GM23338 (cell line): ENCODE data around the gene PHRF1. TPM values are rescaled to one million over a fixed set of nuclear protein-coding genes. Genes with fewer than 3 reads are reported as not detected.
A peak's percentile ranks its signal among the peaks of the same experiment; 100 is the strongest.

Source experiments
- ATAC-seq: fragments of 200-7000 bp; cut with Tn5 transposase; 3 replicates; pipeline ENCODE4 v1.9.1; 2020
- DNase-seq: peaks from one replicate; pipeline ENCODE4 v3.0.0-alpha.2; 2015; ENCODE audit warnings: low spot score
- H2AFZ ChIP-seq: fragments of 200-600 bp; sonication (generic); 2 replicates; pipeline ENCODE4 v1.8.0; 2016; ENCODE audit warnings: antibody characterized with exemption, mild to moderate bottlenecking, moderate library complexity
- H3F3A ChIP-seq: fragments of 200-600 bp; sonication (generic); replicated peaks from 2 replicates; pipeline ENCODE4 v1.8.0; 2017; ENCODE audit warnings: antibody characterized with exemption, mixed run types, low read depth
- H3K27ac ChIP-seq: fragments of 200-600 bp; sonication (generic); 2 replicates; pipeline ENCODE4 v1.6.1; 2016; ENCODE audit warnings: low read depth
- H3K27me3 ChIP-seq: fragments of 200-600 bp; sonication (generic); 2 replicates; pipeline ENCODE4 v1.8.0; 2016; ENCODE audit warnings: mild to moderate bottlenecking, mixed run types, moderate library complexity; ENCODE audit not compliant: insufficient read depth
- H3K36me3 ChIP-seq: fragments of 200-600 bp; sonication (generic); 2 replicates; pipeline ENCODE4 v1.8.0; 2016; ENCODE audit warnings: mild to moderate bottlenecking; ENCODE audit not compliant: insufficient read depth
- H3K4me1 ChIP-seq: fragments of 200-600 bp; sonication (generic); 2 replicates; pipeline ENCODE4 v1.8.0; 2016; ENCODE audit warnings: mild to moderate bottlenecking, moderate library complexity; ENCODE audit not compliant: insufficient read depth
- H3K4me2 ChIP-seq: fragments of 200-600 bp; sonication (generic); 2 replicates; pipeline ENCODE4 v1.7.1; 2017; ENCODE audit warnings: mixed run types
- H3K4me3 ChIP-seq: fragments of 200-600 bp; sonication (generic); 2 replicates; pipeline ENCODE4 v1.6.1; 2016; ENCODE audit warnings: mixed run types
- H3K79me2 ChIP-seq: fragments of 200-600 bp; sonication (generic); replicated peaks from 2 replicates; pipeline ENCODE4 v1.8.0; 2017; ENCODE audit warnings: mild to moderate bottlenecking; ENCODE audit not compliant: insufficient read depth
- H3K9me2 ChIP-seq: fragments of 200-600 bp; sonication (generic); 2 replicates; pipeline ENCODE4 v1.8.0; 2017; ENCODE audit not compliant: insufficient read depth
- H4K20me1 ChIP-seq: fragments of 200-600 bp; sonication (generic); replicated peaks from 2 replicates; pipeline ENCODE4 v1.8.0; 2017; ENCODE audit warnings: mild to moderate bottlenecking; ENCODE audit not compliant: insufficient read depth
- H3K27ac Mint-ChIP-seq: 2 replicates; pipeline ENCODE4 v1.8.0; 2020; ENCODE audit warnings: inconsistent platforms, mild to moderate bottlenecking, moderate library complexity, mixed read lengths
- H3K27me3 Mint-ChIP-seq: 3 replicates; pipeline ENCODE4 v1.8.0; 2022; ENCODE audit warnings: low read depth, mild to moderate bottlenecking, moderate library complexity, mixed read lengths, inconsistent platforms; ENCODE audit not compliant: insufficient read depth, poor library complexity
- H3K36me3 Mint-ChIP-seq: 3 replicates; pipeline ENCODE4 v1.8.0; 2021; ENCODE audit warnings: low read depth, mild to moderate bottlenecking, inconsistent platforms, moderate library complexity, mixed read lengths
- H3K4me1 Mint-ChIP-seq: 3 replicates; pipeline ENCODE4 v1.8.0; 2020; ENCODE audit warnings: mild to moderate bottlenecking, inconsistent platforms, mixed read lengths
- H3K4me3 Mint-ChIP-seq: 3 replicates; pipeline ENCODE4 v1.8.0; 2021; ENCODE audit warnings: moderate library complexity, mild to moderate bottlenecking, inconsistent platforms, mixed read lengths
- H3K9me3 Mint-ChIP-seq: 3 replicates; pipeline ENCODE4 v1.8.0; 2020; ENCODE audit warnings: moderate library complexity, mild to moderate bottlenecking, inconsistent platforms, mixed read lengths
- CREB1 ChIP-seq: fragments of 250-450 bp; sonication (Bioruptor Pico); IDR thresholded peaks from 2 replicates; pipeline ENCODE4 v1.5.0; 2020; ENCODE audit warnings: low read depth, mild to moderate bottlenecking, moderate library complexity
- EZH2 ChIP-seq: fragments of 200-600 bp; sonication (generic); IDR thresholded peaks from one replicate; pipeline ENCODE4 v1.8.0; 2017; ENCODE audit warnings: antibody characterized with exemption, mild to moderate bottlenecking, low read depth; ENCODE audit not compliant: unreplicated experiment
- EZH2phosphoT487 ChIP-seq: fragments of 200-600 bp; sonication (generic); IDR thresholded peaks from one replicate; pipeline ENCODE4 v1.8.1; 2018; ENCODE audit warnings: antibody characterized with exemption; ENCODE audit not compliant: unreplicated experiment
- JUNB ChIP-seq: IDR thresholded peaks from one replicate; pipeline ENCODE4 v1.6.1; 2016; ENCODE audit warnings: antibody characterized with exemption; ENCODE audit not compliant: unreplicated experiment
- NANOG ChIP-seq: IDR thresholded peaks from 2 replicates; pipeline ENCODE4 v1.6.1; 2016; ENCODE audit warnings: antibody characterized with exemption, borderline replicate concordance
- POLR2AphosphoS5 ChIP-seq: IDR thresholded peaks from 2 replicates; pipeline ENCODE4 v1.6.1; 2016; ENCODE audit warnings: antibody characterized with exemption, low read depth
- STAT1 ChIP-seq: IDR thresholded peaks from one replicate; pipeline ENCODE4 v1.6.1; 2016; ENCODE audit warnings: antibody characterized with exemption; ENCODE audit not compliant: unreplicated experiment
- ZNF114 ChIP-seq: fragments of 250-450 bp; sonication (Bioruptor Pico); IDR thresholded peaks from 2 replicates; pipeline ENCODE4 v1.5.0; 2020; ENCODE audit warnings: mild to moderate bottlenecking, moderate library complexity
- ZNF331 ChIP-seq: fragments of 250-450 bp; sonication (Bioruptor Pico); IDR thresholded peaks from 2 replicates; pipeline ENCODE4 v1.5.0; 2020; ENCODE audit warnings: low read depth, mild to moderate bottlenecking, moderate library complexity
- polyA plus RNA-seq: library from polyadenylated mRNA; unstranded; fragments of >200 nt; fragmentation: Nextera tagmentation; extraction: Ambion mirVana; gene quantifications from 2 replicates; pipeline ENCODE4 v1.2.1, GENCODE V29; 2016
- total RNA-seq: library from RNA; depleted of rRNA; stranded (reverse); fragments of >200 nt; shearing (Covaris generic); gene quantifications from 2 replicates; pipeline ENCODE4 v1.2.3, GENCODE V29; 2014
- TF ChIP-seq, protein P1 (sequence below): IDR thresholded peaks from 2 replicates; pipeline ENCODE4 v1.6.1; 2016; ENCODE audit warnings: antibody characterized with exemption
- TF ChIP-seq, protein P2 (sequence below), 2 experiments: fragments of 200-600 bp in 1 of 2; sonication (generic) in 1 of 2; conservative IDR thresholded peaks; 2 replicates each; pipeline versions ENCODE4 v1.5.1 to v1.6.1; 2016 to 2017; ENCODE audit warnings: antibody characterized with exemption in 2 of 2, low read depth in 2 of 2, mild to moderate bottlenecking in 2 of 2, moderate library complexity in 1 of 2
- TF ChIP-seq, protein P3 (sequence below): IDR thresholded peaks from one replicate; pipeline ENCODE4 v1.6.1; 2018; ENCODE audit warnings: antibody characterized with exemption; ENCODE audit not compliant: unreplicated experiment
- TF ChIP-seq, protein P4 (sequence below): fragments of 250-450 bp; sonication (Bioruptor Pico); IDR thresholded peaks from 2 replicates; pipeline ENCODE4 v1.5.0; 2020; ENCODE audit warnings: mild to moderate bottlenecking, moderate library complexity

PHRF1 gene
- total and polyA plus RNA-seq, 2 experiments from 2014 or later: 11.0 to 45.9 TPM

DNA sequence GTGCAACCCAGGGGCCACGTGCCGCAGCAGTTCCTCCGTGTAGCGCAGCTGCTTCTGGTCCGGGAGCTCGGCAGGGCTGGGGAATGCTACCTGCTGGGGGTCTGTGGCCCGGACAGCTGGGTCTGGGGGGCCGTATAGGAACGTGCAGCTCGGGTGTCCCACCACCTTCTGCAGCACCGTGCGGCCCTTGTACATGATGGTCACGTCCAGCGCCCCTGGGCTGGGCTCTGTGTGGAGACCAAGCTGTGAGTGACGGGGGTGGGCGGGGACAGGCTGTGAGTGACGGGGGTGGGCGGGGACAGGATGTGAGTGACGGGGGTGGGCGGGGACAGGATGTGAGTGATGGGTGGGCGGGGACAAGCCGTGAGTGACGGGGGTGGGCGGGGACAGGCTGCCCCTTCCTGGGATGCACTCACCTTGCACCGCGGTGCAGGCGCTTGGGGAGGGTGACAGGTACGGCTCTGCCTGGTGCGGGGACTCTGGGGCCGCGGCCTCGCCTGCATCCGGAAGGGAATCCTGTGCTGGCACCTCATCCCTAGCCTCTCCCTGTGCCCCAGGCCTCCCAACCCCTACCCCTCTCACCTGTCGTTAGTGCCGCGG, 37.2 kb downstream of the PHRF1 start:
- Mint-ChIP-seq H3K36me3 (peaks cover 26% of the 10 kb centered on the region), H3K4me1 (peaks cover 5% of the 10 kb centered on the region), H3K27me3 (peaks cover 11% of the 10 kb centered on the region), H3K27ac (no peak overlapping the region), H3K4me3 (no peak overlapping the region), H3K9me3 (no peaks in the 10 kb centered on the region)
- H3K4me2 ChIP-seq: peak overlapping the region; percentile 72; the same call in 1 of the 2 replicates
- H3K4me1 ChIP-seq: peaks cover 11% of the 10 kb centered on the region; the same call in 1 of the 2 replicates
- 0 out of 2 replicates have a peak overlapping the region, but pooled peaks have one; percentile 40 for H3K4me3 ChIP-seq
- no peaks in the 10 kb centered on the region for H3K9me2 ChIP-seq
- H3K27me3 ChIP-seq: no peaks in the 10 kb centered on the region
- H4K20me1 ChIP-seq: peaks cover 18% of the 10 kb centered on the region; the same call in 1 of the 2 replicates
- no peak overlapping the region for H3K27ac ChIP-seq
- peak; percentile 33 for ATAC-seq
- H3K79me2 ChIP-seq: no peaks in the 10 kb centered on the region
- peak; percentile 89 for DNase-seq
- peaks cover 36% of the 10 kb centered on the region for H3F3A ChIP-seq
- TF ChIP-seq POLR2AphosphoS5: no peak
- TF ChIP-seq, protein P1, sequence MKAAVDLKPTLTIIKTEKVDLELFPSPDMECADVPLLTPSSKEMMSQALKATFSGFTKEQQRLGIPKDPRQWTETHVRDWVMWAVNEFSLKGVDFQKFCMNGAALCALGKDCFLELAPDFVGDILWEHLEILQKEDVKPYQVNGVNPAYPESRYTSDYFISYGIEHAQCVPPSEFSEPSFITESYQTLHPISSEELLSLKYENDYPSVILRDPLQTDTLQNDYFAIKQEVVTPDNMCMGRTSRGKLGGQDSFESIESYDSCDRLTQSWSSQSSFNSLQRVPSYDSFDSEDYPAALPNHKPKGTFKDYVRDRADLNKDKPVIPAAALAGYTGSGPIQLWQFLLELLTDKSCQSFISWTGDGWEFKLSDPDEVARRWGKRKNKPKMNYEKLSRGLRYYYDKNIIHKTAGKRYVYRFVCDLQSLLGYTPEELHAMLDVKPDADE: no peak
- no peak for TF ChIP-seq STAT1
- TF ChIP-seq JUNB: no peak
- TF ChIP-seq, protein P2, sequence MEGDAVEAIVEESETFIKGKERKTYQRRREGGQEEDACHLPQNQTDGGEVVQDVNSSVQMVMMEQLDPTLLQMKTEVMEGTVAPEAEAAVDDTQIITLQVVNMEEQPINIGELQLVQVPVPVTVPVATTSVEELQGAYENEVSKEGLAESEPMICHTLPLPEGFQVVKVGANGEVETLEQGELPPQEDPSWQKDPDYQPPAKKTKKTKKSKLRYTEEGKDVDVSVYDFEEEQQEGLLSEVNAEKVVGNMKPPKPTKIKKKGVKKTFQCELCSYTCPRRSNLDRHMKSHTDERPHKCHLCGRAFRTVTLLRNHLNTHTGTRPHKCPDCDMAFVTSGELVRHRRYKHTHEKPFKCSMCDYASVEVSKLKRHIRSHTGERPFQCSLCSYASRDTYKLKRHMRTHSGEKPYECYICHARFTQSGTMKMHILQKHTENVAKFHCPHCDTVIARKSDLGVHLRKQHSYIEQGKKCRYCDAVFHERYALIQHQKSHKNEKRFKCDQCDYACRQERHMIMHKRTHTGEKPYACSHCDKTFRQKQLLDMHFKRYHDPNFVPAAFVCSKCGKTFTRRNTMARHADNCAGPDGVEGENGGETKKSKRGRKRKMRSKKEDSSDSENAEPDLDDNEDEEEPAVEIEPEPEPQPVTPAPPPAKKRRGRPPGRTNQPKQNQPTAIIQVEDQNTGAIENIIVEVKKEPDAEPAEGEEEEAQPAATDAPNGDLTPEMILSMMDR (conservative IDR thresholded peaks at IDR 0.05; ENCODE audit: low read depth in 2 of 2): no peak
- no peak for TF ChIP-seq NANOG
- TF ChIP-seq ZNF331: no peak
- no peak for TF ChIP-seq CREB1 (CRISPR knock-in tag)
- TF ChIP-seq EZH2phosphoT487: no peak
- TF ChIP-seq, protein P3, sequence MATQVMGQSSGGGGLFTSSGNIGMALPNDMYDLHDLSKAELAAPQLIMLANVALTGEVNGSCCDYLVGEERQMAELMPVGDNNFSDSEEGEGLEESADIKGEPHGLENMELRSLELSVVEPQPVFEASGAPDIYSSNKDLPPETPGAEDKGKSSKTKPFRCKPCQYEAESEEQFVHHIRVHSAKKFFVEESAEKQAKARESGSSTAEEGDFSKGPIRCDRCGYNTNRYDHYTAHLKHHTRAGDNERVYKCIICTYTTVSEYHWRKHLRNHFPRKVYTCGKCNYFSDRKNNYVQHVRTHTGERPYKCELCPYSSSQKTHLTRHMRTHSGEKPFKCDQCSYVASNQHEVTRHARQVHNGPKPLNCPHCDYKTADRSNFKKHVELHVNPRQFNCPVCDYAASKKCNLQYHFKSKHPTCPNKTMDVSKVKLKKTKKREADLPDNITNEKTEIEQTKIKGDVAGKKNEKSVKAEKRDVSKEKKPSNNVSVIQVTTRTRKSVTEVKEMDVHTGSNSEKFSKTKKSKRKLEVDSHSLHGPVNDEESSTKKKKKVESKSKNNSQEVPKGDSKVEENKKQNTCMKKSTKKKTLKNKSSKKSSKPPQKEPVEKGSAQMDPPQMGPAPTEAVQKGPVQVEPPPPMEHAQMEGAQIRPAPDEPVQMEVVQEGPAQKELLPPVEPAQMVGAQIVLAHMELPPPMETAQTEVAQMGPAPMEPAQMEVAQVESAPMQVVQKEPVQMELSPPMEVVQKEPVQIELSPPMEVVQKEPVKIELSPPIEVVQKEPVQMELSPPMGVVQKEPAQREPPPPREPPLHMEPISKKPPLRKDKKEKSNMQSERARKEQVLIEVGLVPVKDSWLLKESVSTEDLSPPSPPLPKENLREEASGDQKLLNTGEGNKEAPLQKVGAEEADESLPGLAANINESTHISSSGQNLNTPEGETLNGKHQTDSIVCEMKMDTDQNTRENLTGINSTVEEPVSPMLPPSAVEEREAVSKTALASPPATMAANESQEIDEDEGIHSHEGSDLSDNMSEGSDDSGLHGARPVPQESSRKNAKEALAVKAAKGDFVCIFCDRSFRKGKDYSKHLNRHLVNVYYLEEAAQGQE: no peak
- TF ChIP-seq, protein P4, sequence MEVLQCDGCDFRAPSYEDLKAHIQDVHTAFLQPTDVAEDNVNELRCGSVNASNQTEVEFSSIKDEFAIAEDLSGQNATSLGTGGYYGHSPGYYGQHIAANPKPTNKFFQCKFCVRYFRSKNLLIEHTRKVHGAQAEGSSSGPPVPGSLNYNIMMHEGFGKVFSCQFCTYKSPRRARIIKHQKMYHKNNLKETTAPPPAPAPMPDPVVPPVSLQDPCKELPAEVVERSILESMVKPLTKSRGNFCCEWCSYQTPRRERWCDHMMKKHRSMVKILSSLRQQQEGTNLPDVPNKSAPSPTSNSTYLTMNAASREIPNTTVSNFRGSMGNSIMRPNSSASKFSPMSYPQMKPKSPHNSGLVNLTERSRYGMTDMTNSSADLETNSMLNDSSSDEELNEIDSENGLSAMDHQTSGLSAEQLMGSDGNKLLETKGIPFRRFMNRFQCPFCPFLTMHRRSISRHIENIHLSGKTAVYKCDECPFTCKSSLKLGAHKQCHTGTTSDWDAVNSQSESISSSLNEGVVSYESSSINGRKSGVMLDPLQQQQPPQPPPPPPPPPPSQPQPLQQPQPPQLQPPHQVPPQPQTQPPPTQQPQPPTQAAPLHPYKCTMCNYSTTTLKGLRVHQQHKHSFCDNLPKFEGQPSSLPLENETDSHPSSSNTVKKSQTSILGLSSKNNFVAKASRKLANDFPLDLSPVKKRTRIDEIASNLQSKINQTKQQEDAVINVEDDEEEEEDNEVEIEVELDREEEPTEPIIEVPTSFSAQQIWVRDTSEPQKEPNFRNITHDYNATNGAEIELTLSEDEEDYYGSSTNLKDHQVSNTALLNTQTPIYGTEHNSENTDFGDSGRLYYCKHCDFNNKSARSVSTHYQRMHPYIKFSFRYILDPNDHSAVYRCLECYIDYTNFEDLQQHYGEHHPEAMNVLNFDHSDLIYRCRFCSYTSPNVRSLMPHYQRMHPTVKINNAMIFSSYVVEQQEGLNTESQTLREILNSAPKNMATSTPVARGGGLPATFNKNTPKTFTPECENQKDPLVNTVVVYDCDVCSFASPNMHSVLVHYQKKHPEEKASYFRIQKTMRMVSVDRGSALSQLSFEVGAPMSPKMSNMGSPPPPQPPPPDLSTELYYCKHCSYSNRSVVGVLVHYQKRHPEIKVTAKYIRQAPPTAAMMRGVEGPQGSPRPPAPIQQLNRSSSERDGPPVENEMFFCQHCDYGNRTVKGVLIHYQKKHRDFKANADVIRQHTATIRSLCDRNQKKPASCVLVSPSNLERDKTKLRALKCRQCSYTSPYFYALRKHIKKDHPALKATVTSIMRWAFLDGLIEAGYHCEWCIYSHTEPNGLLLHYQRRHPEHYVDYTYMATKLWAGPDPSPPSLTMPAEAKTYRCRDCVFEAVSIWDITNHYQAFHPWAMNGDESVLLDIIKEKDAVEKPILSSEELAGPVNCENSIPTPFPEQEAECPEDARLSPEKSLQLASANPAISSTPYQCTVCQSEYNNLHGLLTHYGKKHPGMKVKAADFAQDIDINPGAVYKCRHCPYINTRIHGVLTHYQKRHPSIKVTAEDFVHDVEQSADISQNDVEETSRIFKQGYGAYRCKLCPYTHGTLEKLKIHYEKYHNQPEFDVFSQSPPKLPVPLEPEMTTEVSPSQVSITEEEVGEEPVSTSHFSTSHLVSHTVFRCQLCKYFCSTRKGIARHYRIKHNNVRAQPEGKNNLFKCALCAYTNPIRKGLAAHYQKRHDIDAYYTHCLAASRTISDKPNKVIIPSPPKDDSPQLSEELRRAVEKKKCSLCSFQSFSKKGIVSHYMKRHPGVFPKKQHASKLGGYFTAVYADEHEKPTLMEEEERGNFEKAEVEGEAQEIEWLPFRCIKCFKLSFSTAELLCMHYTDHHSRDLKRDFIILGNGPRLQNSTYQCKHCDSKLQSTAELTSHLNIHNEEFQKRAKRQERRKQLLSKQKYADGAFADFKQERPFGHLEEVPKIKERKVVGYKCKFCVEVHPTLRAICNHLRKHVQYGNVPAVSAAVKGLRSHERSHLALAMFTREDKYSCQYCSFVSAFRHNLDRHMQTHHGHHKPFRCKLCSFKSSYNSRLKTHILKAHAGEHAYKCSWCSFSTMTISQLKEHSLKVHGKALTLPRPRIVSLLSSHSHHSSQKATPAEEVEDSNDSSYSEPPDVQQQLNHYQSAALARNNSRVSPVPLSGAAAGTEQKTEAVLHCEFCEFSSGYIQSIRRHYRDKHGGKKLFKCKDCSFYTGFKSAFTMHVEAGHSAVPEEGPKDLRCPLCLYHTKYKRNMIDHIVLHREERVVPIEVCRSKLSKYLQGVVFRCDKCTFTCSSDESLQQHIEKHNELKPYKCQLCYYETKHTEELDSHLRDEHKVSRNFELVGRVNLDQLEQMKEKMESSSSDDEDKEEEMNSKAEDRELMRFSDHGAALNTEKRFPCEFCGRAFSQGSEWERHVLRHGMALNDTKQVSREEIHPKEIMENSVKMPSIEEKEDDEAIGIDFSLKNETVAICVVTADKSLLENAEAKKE (CRISPR knock-in tag): no peak
- TF ChIP-seq EZH2: no peak
- no peak for TF ChIP-seq ZNF114
- no peaks in the 10 kb centered on the region for H3K36me3 ChIP-seq
- no peak overlapping the region for H2AFZ ChIP-seq
